ENCODE results near the gene TIGAR.

TIGAR gene

DNA sequence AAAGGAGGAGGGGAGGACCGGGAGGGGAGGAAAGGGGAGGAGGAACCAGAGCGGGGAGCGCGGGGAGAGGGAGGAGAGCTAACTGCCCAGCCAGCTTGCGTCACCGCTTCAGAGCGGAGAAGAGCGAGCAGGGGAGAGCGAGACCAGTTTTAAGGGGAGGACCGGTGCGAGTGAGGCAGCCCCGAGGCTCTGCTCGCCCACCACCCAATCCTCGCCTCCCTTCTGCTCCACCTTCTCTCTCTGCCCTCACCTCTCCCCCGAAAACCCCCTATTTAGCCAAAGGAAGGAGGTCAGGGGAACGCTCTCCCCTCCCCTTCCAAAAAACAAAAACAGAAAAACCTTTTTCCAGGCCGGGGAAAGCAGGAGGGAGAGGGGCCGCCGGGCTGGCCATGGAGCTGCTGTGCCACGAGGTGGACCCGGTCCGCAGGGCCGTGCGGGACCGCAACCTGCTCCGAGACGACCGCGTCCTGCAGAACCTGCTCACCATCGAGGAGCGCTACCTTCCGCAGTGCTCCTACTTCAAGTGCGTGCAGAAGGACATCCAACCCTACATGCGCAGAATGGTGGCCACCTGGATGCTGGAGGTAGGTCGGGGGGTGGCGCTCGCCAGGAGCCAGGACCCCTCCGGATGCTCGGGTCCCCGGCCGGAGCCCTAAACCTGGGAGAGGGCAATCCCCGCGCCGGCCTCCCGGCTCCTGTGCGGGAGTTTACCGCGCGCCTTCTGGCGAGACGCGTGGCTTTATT is 47.2 kb upstream of the TIGAR start, which contains the start of gene CCND2:
TSS of gene CCND2 (plus strand) at position 111 of the 744 bp plus-strand sequence. CDS start at position 390, 279 bp downstream.
- H3K4me3 ChIP-seq (ENCODE audit: low read depth in 1 of 2, low read length in 1 of 2): peak within 1 kb of the TSS; percentile 91 to 94
- no peaks in the 10 kb centered on the region for H3K36me3 ChIP-seq
- peaks cover 7% of the 10 kb centered on the region for H3K27me3 ChIP-seq
- peak within 1 kb of the TSS; percentile 82 for H3K27ac ChIP-seq
- TF ChIP-seq, protein P1, sequence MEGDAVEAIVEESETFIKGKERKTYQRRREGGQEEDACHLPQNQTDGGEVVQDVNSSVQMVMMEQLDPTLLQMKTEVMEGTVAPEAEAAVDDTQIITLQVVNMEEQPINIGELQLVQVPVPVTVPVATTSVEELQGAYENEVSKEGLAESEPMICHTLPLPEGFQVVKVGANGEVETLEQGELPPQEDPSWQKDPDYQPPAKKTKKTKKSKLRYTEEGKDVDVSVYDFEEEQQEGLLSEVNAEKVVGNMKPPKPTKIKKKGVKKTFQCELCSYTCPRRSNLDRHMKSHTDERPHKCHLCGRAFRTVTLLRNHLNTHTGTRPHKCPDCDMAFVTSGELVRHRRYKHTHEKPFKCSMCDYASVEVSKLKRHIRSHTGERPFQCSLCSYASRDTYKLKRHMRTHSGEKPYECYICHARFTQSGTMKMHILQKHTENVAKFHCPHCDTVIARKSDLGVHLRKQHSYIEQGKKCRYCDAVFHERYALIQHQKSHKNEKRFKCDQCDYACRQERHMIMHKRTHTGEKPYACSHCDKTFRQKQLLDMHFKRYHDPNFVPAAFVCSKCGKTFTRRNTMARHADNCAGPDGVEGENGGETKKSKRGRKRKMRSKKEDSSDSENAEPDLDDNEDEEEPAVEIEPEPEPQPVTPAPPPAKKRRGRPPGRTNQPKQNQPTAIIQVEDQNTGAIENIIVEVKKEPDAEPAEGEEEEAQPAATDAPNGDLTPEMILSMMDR (IDR thresholded peaks at IDR 0.05): no peak
- peaks cover 75 to 78% of the 10 kb centered on the region in 2 experiments for H3K4me1 ChIP-seq (ENCODE audit: control insufficient read depth in 1 of 2, insufficient read depth in 1 of 2, low read depth in 1 of 2, low read length in 1 of 2)
- no peaks in the 10 kb centered on the region for H3K9me3 ChIP-seq

DNA sequence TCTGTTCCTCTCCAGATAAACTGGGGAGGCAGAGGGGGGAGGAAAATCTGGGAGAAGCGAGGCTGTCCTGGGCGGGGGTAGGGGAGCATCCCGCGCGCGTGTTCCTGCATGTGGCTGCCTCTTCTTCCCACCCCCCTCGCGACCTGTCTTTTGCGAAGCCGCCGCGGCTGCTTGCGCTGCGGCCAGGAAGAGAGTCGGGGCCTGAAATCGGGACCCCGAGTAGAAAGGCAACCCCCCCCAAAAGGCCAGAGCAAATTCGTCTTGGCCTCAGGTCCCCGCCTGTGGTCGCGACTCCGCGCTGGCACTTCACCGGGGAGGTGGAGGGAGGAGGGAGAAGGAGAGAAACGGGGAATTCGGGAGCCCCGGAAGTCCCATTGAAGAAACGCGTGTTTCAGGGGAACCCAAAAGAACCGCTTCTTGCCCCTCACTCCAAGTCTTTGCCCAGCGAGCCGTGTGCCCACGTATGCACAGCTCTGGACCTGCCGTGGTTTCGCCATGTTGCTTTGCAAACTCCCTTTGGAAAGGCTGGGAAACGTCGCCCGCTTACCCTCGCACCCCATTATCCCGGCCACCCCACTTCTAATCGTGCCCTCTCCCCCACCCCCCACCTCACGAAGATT is 46.5 kb upstream of the TIGAR start:
- H3K9me3 ChIP-seq: no peaks in the 10 kb centered on the region
- H3K27ac ChIP-seq: peak overlapping the region; percentile 82
- peak overlapping the region; percentile 91 to 94 for H3K4me3 ChIP-seq (ENCODE audit: low read depth in 1 of 2, low read length in 1 of 2)
- TF ChIP-seq, protein P1 (IDR thresholded peaks at IDR 0.05): no peak
- H3K36me3 ChIP-seq: no peaks in the 10 kb centered on the region
- peaks cover 6% of the 10 kb centered on the region for H3K27me3 ChIP-seq
- H3K4me1 ChIP-seq (ENCODE audit: control insufficient read depth in 1 of 2, insufficient read depth in 1 of 2, low read depth in 1 of 2, low read length in 1 of 2): peaks cover 73 to 80% of the 10 kb centered on the region in 2 experiments

DNA sequence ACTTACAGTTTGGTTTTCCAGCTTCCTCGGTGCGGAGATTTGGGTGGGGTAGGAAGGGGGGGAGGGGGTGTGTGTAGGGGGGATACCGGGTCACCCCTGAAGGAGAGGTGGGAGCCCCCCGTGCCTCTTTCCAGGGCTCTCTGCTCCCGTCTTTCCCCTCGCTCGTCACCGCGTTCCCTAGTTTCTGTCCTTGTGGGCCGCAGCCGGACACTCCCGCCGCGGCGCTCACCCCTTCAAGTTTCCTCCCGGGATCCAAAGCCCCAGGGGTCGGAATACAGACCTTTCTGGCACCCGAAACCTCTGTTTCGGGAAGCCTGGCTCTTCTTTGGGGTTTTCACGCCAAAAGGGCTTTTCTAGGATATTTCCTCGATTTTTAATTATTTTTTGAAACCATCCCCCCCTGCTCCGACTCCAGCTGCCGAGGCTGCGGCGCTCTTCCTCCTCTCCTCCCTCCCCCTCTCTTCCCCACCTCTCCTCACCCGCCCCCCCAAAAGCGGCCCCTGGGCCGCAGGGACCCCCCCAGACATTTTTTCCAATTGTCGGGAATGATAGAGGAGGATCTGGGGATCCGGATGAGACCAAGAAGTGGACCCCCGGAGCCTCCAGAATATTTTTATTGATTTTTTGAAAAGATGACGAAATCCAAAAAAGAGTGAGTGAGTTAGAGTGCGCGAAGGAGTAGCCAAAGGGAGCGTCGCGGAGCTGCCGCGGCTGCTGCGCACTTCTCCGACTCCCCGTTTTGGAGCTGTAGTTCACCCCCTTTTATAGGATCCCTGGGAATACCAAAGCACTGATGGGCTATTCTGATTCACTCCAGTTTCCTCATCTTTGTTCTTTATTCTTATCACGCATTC is 45.8 kb upstream of the TIGAR start:
- H3K36me3 ChIP-seq: peaks cover 6% of the 10 kb centered on the region
- no peaks in the 10 kb centered on the region for H3K9me3 ChIP-seq
- H3K4me3 ChIP-seq (ENCODE audit: low read depth in 1 of 2, low read length in 1 of 2): peak overlapping the region; percentile 91 to 94
- H3K4me1 ChIP-seq (ENCODE audit: control insufficient read depth in 1 of 2, insufficient read depth in 1 of 2, low read depth in 1 of 2, low read length in 1 of 2): peaks cover 66 to 73% of the 10 kb centered on the region in 2 experiments
- peak overlapping the region; percentile 13 for H3K27ac ChIP-seq
- peaks cover 2% of the 10 kb centered on the region for H3K27me3 ChIP-seq
- TF ChIP-seq, protein P1 (IDR thresholded peaks at IDR 0.05): no peak

DNA sequence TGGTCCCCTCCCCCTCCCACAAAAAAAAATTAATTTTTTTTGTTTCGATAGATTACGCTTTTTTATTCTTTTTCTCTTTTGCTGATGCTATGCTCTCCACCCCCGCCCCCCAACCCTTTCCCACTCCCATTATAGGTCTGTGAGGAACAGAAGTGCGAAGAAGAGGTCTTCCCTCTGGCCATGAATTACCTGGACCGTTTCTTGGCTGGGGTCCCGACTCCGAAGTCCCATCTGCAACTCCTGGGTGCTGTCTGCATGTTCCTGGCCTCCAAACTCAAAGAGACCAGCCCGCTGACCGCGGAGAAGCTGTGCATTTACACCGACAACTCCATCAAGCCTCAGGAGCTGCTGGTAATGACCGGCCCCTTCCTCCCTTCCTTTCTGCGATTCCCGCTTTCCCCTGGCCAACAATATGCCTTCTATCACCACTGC is 45.1 kb upstream of the TIGAR start:
- H3K9me3 ChIP-seq: no peaks in the 10 kb centered on the region
- H3K4me1 ChIP-seq (ENCODE audit: control insufficient read depth in 1 of 2, insufficient read depth in 1 of 2, low read depth in 1 of 2, low read length in 1 of 2): peaks cover 60 to 67% of the 10 kb centered on the region in 2 experiments

More for the DNA sequence above, 45.1 kb upstream of the TIGAR start:
- Histone ChIP-seq H3K27ac (no peak overlapping the region), H3K4me3 (ENCODE audit: low read depth in 1 of 2, low read length in 1 of 2) (peak overlapping the region in 1 of 2 experiments; percentile 91), H3K27me3 (no peaks in the 10 kb centered on the region), H3K36me3 (peaks cover 12% of the 10 kb centered on the region)
- TF ChIP-seq, protein P1 (IDR thresholded peaks at IDR 0.05): no peak

Data from neutrophil (primary cell).